Activated naive CD8-positive, alpha-beta T cell treated with anti-CD3 and anti-CD28 coated beads, Interleukin-2, amount 50 U/mL, for 24 hours (primary cell): ENCODE measurements around the gene OR2A1.
"Not testable (repeated sequence)": the region's sequence is repeated elsewhere in the genome, so short reads cannot be mapped to it uniquely, and the experiment has no call there.

Source experiments
- ATAC-seq: fragments of 150-1000 bp; cut with Tn5 transposase; one replicate; pipeline ENCODE4 v1.10.0; 2021
- DNase-seq: peaks from one replicate; pipeline ENCODE4 v3.0.0; 2021
- H3K27ac Mint-ChIP-seq: one replicate; pipeline ENCODE4 v1.8.0; 2021; ENCODE audit warnings: mild to moderate bottlenecking, mixed read lengths
- H3K27me3 Mint-ChIP-seq: one replicate; pipeline ENCODE4 v1.8.0; 2021; ENCODE audit warnings: mixed read lengths
- H3K36me3 Mint-ChIP-seq: one replicate; pipeline ENCODE4 v1.8.0; 2021; ENCODE audit warnings: low read depth, mixed read lengths
- H3K4me1 Mint-ChIP-seq: one replicate; pipeline ENCODE4 v1.8.0; 2021; ENCODE audit warnings: mixed read lengths
- H3K4me3 Mint-ChIP-seq: one replicate; pipeline ENCODE4 v1.8.0; 2021; ENCODE audit warnings: mild to moderate bottlenecking, moderate library complexity, mixed read lengths
- H3K9me3 Mint-ChIP-seq: one replicate; pipeline ENCODE4 v1.8.0; 2021; ENCODE audit warnings: mixed read lengths

The OR2A1 gene, protein sequence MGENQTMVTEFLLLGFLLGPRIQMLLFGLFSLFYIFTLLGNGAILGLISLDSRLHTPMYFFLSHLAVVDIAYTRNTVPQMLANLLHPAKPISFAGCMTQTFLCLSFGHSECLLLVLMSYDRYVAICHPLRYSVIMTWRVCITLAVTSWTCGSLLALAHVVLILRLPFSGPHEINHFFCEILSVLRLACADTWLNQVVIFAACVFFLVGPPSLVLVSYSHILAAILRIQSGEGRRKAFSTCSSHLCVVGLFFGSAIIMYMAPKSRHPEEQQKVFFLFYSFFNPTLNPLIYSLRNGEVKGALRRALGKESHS

DNA sequence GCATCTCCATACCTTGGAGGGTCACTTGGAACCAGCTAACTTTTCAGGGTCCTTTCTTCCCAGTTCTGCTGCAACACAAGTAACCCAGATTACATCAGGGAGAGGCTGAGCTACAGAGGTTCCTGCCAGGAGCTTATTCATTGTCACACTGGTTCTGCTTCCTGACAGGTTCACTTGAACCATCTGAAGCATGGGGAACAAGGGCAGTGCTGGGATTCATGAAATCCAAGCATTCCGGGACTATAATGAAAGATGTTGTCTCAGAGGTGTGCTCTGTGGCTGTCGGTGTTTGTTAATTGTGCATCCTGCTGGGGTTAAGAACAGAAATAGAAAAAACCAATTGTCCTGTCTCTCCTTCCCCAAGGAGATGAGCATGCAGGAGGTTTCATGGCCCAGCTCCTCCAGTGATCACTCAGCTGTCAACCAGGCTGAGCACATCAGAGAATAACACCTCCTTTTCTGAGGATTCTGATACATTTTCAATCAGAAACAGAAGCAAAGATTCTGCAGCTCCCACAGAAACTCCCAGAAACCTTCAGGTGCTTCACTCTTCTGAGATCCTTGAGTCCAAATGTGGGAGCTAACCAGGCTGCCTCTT, at the start of gene OR2A1:
Gene OR2A1, plus strand, starts transcription at position 548 of the 598 bp plus-strand sequence. CDS start 5,706 bp downstream, outside the sequence.
- not testable (repeated sequence) for H3K27me3 Mint-ChIP-seq, ATAC-seq, H3K27ac Mint-ChIP-seq, H3K4me3 Mint-ChIP-seq, DNase-seq, H3K36me3 Mint-ChIP-seq, H3K9me3 Mint-ChIP-seq, H3K4me1 Mint-ChIP-seq

DNA sequence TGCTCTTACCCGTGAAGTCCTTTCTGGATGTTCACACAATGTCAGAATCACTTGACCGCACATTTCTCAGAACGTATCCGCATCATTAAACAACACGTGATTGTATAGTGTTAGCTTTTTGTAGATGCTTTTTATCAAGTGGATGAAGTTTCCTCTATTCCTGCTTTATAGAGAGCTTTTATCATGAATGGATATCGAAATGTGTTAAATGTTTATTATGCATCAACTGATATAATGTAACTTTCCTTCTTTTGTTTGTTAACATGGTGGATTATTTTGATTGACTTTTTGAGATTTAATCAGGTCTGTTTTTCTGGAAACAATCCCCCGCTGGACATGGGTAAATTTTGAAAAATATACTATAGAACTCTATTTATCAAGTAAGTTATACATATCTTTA, 47.5 kb upstream of the OR2A1 start, which contains the start of gene OR2A7:
Gene OR2A7, minus strand, starts transcription at position 101 of the 400 bp plus-strand sequence. CDS start 5,164 bp downstream, outside the sequence.
- ATAC-seq, H3K27me3 Mint-ChIP-seq, DNase-seq, H3K4me1 Mint-ChIP-seq, H3K9me3 Mint-ChIP-seq, H3K27ac Mint-ChIP-seq, H3K36me3 Mint-ChIP-seq, H3K4me3 Mint-ChIP-seq: not testable (repeated sequence)

DNA sequence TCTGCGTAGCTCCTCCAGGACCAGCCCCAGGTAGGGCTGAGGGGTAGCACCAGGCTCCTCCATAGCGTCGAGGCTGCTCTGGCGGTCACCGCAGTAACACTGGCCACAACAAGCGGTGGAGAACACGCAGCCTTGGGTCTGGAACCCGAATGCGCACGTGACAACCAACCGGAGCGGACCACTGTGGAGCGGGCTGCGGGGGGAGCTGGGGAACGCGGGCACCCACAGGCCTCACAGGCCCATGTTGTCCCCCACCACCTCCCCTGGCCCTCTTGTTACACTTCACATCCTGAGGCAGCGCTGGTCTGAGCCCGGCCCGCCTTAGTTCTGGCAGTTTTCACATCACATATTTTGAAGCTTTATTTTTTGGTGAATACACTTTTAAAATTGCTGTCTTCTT, 43.0 kb upstream of the OR2A1 start, which contains the start of gene CTAGE8:
Gene CTAGE8, minus strand, starts transcription at position 101 of the 400 bp plus-strand sequence. Its CDS starts 38 bp downstream, at position 63.
- ATAC-seq, H3K4me3 Mint-ChIP-seq, H3K27ac Mint-ChIP-seq, H3K27me3 Mint-ChIP-seq, H3K9me3 Mint-ChIP-seq, DNase-seq, H3K36me3 Mint-ChIP-seq, H3K4me1 Mint-ChIP-seq: not testable (repeated sequence)

DNA sequence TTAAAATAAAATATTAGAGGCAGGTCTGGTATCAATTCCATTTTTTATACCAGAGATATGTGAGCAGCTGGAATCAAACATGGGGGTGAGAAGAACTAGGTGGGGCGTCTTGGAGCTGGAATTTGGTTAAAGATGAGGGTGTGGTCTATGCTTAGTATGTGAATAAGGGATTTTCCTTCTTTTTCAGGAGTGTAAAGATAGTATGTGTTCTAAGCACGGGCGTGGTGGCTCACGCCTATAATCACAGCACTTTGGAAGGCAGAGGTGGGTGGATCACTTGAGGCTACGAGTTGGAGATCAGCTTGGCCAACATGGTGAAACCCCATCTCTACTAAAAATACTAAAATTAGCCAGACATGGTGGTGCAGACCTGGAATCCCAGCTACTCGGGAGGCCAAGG, 36.9 kb upstream of the OR2A1 start:
- not testable (repeated sequence) for H3K9me3 Mint-ChIP-seq, H3K4me3 Mint-ChIP-seq, DNase-seq, H3K36me3 Mint-ChIP-seq, H3K27me3 Mint-ChIP-seq, H3K4me1 Mint-ChIP-seq, ATAC-seq, H3K27ac Mint-ChIP-seq

DNA sequence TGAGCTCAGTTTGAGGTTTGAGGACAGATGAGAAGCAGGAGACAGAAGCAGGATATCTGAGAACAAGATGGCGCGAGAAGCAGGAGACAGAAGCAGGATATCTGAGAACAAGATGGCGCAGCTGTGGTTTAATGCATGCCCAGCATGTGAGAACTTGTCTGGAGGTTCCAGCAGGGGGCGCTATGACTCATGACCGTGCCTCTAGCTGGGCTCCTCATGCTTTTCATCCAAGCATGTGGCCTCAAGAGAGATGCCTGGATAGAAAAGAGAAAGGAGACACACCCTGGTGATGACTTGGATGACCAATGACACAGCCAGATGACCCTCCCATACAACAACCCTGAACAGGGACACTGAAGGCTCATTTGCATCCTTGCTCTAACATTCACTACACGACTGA, 32.2 kb upstream of the OR2A1 start:
- H3K4me3 Mint-ChIP-seq, H3K36me3 Mint-ChIP-seq, H3K27ac Mint-ChIP-seq, H3K4me1 Mint-ChIP-seq, DNase-seq, H3K9me3 Mint-ChIP-seq, H3K27me3 Mint-ChIP-seq, ATAC-seq: not testable (repeated sequence)

DNA sequence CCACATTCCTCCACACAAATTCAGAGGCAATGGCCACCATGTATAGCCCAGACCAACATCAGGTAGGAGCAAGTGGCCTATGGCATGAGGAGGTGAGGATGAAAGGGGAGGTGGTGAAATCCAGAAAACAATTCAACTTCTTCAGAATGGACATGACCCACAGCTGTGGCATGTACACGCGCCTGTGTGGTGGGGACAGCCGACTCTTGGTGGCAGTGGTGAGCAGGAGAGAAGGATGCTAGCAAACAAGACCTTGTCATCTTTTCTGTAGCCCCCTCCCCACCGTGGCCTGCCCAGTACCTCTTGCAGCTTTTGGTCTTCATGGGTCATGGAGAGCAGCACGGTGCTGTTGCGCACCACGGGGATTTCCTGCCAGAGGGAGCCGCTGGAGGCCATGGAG, 30.2 kb upstream of the OR2A1 start:
- H3K27ac Mint-ChIP-seq, H3K4me1 Mint-ChIP-seq, H3K36me3 Mint-ChIP-seq, H3K9me3 Mint-ChIP-seq, ATAC-seq, H3K4me3 Mint-ChIP-seq, H3K27me3 Mint-ChIP-seq, DNase-seq: not testable (repeated sequence)

DNA sequence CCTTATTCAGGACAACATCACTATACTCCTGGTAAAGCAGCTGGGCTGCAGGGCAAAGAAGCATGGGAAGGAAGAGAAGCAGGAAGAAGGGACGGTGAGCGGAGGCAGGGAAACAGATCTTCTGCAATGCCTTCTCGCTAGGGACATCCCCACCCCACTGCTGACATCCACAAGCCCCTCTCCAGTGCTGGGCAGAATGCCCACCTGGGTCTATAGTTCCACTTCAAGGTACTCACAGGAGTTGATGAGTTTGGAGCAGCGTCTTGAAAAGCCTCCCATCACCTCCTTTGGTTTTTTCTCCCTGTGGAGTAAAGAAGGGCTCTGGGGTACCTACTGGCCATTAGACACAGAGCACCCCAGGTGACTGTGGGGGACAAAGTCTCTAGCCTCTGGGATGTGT, 29.7 kb upstream of the OR2A1 start:
- not testable (repeated sequence) for H3K27ac Mint-ChIP-seq, H3K9me3 Mint-ChIP-seq, H3K27me3 Mint-ChIP-seq, H3K4me1 Mint-ChIP-seq, ATAC-seq, H3K36me3 Mint-ChIP-seq, DNase-seq, H3K4me3 Mint-ChIP-seq

DNA sequence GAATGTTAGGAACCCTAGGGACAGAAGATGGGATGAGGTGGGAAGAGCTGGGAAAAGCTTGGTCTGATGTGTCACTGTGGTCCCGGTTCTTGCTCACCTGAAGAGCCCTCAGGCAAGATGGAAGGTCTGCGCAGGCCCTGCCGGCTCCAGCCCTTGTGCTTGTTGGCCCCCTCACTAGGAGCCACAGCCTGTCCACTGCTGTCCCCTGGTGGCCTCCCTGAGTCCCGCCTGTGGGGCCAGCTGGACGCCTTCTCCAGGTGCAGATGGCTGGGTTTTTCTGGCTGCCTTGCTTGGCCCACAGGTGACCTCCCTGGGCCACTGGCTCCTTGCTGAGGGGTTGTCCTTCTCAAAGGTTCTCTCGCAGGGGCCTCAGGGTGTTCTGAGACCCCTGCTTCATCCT, 28.5 kb upstream of the OR2A1 start:
- not testable (repeated sequence) for H3K4me1 Mint-ChIP-seq, H3K36me3 Mint-ChIP-seq, DNase-seq, H3K9me3 Mint-ChIP-seq, ATAC-seq, H3K27ac Mint-ChIP-seq, H3K4me3 Mint-ChIP-seq, H3K27me3 Mint-ChIP-seq

DNA sequence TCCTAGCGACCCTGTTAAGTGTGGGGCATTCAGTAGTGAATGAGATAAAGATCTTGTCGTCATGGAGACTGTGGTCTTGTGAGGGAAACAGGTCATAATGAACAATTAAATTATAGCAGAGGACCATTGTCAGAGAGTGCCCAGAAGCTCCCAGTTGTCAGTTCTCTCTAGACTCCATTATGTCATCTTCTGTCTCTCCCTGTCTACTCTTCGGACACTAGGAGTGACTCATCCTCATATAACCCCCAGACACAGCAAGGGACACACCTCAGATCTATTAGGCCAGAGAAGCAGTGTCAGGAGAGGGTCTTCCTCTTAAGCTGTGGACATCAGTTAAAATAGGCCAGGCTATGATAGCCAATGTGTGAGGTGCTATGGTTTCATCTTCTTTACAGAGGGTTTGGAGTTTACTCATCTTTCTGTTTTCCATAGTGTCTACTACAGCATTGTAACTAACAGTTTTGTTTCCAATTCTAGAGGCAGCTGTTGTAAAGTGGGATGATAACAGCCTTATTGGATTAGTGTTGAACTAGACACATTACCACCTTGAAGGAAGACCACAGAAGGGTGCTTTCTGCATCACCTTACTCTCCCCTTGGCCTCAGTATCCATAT, 24.9 kb upstream of the OR2A1 start:
- H3K9me3 Mint-ChIP-seq, H3K4me3 Mint-ChIP-seq, H3K27me3 Mint-ChIP-seq, ATAC-seq, H3K27ac Mint-ChIP-seq, DNase-seq, H3K4me1 Mint-ChIP-seq, H3K36me3 Mint-ChIP-seq: not testable (repeated sequence)

DNA sequence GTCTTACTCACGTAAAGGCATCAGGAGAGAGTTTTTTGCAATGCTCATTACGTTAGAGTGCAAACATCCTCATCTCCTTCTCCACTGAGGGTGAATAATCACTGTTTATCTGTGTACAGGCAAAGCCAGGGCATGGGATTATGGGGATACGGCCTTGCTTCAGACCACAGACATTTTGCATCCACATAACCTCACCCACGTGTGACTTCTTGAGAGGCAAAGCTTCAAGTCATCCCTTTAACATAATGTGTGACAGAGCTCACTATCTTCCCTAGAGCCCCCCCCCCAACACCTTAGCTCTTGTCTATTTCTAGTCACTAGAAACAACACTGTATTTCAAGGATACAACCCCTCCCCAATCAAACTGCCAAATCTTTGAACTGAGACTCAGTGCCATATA, 20.6 kb upstream of the OR2A1 start:
- not testable (repeated sequence) for H3K27me3 Mint-ChIP-seq, ATAC-seq, H3K27ac Mint-ChIP-seq, DNase-seq, H3K4me3 Mint-ChIP-seq, H3K9me3 Mint-ChIP-seq, H3K36me3 Mint-ChIP-seq, H3K4me1 Mint-ChIP-seq

DNA sequence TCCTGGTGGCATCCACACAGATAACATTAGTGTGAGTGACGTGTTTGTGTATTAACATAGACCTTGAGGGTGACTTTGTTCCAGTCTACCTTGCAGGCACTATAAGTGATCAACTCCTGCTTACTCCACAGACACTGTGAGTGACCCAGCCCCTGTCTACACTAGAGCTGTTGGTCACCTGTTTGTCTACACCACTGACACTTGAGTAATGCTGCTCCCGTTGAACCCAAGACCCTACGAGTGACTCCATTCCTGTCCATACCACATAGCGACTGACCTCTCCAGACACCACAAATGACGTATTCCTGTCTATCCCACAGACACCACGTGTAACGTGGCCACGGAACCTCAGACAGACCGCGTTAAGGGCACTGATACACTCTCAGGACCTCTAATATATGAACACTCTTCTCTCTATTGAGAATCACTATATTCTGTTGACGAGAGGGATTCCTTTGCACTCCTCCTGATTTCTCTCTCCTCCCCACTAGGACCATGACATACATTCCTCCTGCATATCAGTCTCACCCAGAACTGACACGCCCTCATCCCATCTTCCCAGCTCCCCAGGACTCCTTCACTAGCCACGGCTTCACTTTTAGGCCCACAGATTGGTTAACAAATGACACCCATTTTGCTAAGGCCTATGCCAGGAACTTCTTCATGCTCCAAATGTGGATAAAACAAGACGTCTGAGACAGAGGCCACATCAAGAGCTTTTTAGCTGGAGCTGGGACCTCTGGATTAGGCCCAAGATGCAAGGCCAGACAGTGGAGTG, 19.6 kb upstream of the OR2A1 start:
- H3K27ac Mint-ChIP-seq, DNase-seq, H3K4me3 Mint-ChIP-seq, H3K9me3 Mint-ChIP-seq, H3K36me3 Mint-ChIP-seq, H3K27me3 Mint-ChIP-seq, H3K4me1 Mint-ChIP-seq: not testable (repeated sequence)
- ATAC-seq = peak; percentile 17

DNA sequence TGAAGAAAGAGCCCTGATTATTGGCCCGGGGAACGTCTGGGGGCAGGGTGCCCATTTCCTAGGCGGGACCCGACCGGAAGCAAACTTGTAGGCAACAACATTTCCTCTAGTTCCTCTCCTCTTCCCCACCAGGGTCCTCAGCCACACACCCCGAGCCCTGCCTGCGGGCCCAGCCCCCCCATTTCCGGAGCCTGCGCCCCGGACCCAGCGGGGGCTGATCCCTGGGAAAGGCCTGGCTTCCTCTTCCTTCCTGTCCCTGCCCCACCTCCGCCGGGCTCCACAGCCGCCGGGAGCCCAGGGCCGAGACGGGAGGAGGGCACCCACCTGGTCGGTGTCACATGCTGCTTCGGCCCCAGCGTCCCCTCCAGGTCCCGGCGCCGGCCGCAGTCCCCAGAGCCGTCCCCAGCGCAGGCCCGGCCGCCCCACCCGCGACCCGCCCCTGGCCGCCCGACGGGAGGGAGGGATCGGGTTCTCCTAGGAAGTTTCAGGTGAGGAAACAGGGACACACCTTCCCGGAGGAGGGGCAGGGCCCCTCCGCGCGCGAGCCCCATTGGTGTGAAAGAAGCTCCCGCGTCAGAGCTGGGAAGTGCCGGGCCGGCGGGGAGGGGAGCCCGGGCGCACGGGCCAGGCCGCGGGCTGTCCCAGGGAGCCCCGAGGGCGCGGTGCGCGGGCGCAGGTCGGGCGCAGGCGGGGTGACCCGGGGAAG, 18.3 kb upstream of the OR2A1 start:
- H3K4me1 Mint-ChIP-seq, DNase-seq, H3K36me3 Mint-ChIP-seq, H3K27me3 Mint-ChIP-seq, H3K9me3 Mint-ChIP-seq, H3K4me3 Mint-ChIP-seq, H3K27ac Mint-ChIP-seq: not testable (repeated sequence)
- ATAC-seq = peak; percentile 75

DNA sequence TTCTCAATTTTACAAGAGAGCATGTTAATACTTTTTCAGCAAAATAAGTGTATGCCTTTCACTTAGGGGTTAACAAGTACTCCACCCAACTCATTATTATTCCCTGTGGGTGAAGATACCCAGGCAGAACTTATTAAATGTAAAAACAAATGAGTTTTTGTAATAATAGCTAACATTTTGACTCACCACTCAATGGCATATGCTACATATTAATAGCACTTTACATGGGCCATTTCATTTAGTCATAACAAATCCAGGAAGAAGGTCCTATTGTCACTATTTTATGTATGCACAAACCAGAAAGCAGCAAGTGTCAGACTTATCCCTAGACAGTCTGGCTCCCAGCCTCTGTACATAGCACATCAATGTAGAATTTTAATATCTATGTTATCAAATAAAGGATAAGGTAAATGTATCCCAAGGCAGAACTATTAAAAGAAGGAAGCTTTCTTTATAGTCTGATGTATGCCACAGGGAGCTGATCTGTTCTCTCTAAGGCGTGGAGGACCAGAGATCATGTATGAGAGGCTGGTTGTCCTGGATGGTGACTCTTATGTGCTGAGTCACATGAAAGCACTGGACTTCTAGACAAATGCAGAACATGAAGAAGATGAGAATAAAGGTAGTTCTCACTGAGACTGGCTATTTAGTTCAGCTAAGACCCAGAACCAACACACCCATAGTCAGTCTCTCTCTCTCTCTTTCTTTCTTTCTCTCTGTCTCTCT, 9.5 kb upstream of the OR2A1 start:
- H3K27me3 Mint-ChIP-seq, H3K27ac Mint-ChIP-seq, ATAC-seq, H3K9me3 Mint-ChIP-seq, DNase-seq, H3K4me3 Mint-ChIP-seq, H3K36me3 Mint-ChIP-seq, H3K4me1 Mint-ChIP-seq: not testable (repeated sequence)

DNA sequence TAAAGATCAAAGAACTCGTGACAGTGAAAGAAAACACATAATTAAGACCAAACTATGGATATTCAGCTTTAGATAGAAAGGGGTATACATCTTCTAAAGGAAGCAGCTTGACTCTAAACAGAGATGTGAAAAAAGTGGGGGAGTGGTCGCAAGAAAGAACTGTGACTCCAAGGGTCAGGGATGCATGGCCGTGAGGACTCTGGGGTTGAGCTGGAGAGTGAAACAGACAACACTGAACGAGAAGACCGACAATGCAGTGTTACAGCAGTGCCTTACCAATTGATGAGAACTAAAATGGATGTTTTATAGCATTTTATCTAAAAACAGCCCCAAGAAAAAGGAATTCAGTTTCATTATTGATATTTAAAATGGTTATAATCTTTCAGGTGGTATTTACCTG, 8.6 kb upstream of the OR2A1 start:
- not testable (repeated sequence) for H3K4me1 Mint-ChIP-seq, H3K36me3 Mint-ChIP-seq, H3K9me3 Mint-ChIP-seq, H3K27ac Mint-ChIP-seq, DNase-seq, H3K4me3 Mint-ChIP-seq, ATAC-seq, H3K27me3 Mint-ChIP-seq
